Esophagus (tissue), 2 donors: ENCODE data around the gene DOCK4. TPM values are rescaled to one million over a fixed set of nuclear protein-coding genes. Genes with fewer than 3 reads are reported as not detected.

ENCODE experiments used
- H3K27ac ChIP-seq, 2 donors: one replicate each; pipeline ENCODE4 v1.5.1; 2013; ENCODE audit warnings: low read depth in 2 of 2, mild to moderate bottlenecking in 2 of 2, inconsistent platforms in 1 of 2, low read length in 1 of 2, moderate library complexity in 1 of 2
- H3K27me3 ChIP-seq, 2 donors: one replicate each; pipeline ENCODE4 v1.6.1; 2013; ENCODE audit warnings: low read length in 2 of 2, control low read depth in 1 of 2, mild to moderate bottlenecking in 1 of 2; ENCODE audit not compliant: insufficient read depth in 2 of 2, control insufficient read depth in 1 of 2
- H3K36me3 ChIP-seq, 2 donors: one replicate each; pipeline ENCODE4 v1.6.1; 2013; ENCODE audit warnings: low read length in 1 of 2; ENCODE audit not compliant: control insufficient read depth in 2 of 2, insufficient read depth in 2 of 2
- H3K4me1 ChIP-seq, 2 donors: one replicate each; pipeline ENCODE4 v1.6.1; 2013; ENCODE audit warnings: low read length in 1 of 2; ENCODE audit not compliant: control insufficient read depth in 2 of 2, insufficient read depth in 2 of 2
- H3K4me3 ChIP-seq, 2 donors: one replicate each; pipeline ENCODE4 v1.5.1; 2013; ENCODE audit warnings: low read length in 2 of 2, mild to moderate bottlenecking in 2 of 2, low read depth in 1 of 2, moderate library complexity in 1 of 2
- H3K9me3 ChIP-seq, 2 donors: one replicate each; pipeline ENCODE4 v1.6.1; 2013; ENCODE audit warnings: mild to moderate bottlenecking in 2 of 2, low read depth in 1 of 2, low read length in 1 of 2, moderate library complexity in 1 of 2; ENCODE audit not compliant: control insufficient read depth in 2 of 2, insufficient read depth in 1 of 2
- WGBS, 2 donors: extraction: QIAGEN DNeasy Blood & Tissue Kit; methylation state at CpG; one replicate each; pipeline ENCODE4 v1.1.7; 2013; 5-methylcytosine and 5-hydroxymethylcytosine counted together
- polyA plus RNA-seq, 2 donors: library from polyadenylated mRNA; stranded (reverse); fragments of 200-250 nt; gene quantifications; one replicate each; pipeline ENCODE4 v1.2.3, GENCODE V29; 2013
- donor health status: healthy with polysubstance abuse.
- donor health status: Bipolar disorder and iron deficiency.

Gene DOCK4
- polyA plus RNA-seq, 2 donors: 1.8 to 2.9 TPM

DNA sequence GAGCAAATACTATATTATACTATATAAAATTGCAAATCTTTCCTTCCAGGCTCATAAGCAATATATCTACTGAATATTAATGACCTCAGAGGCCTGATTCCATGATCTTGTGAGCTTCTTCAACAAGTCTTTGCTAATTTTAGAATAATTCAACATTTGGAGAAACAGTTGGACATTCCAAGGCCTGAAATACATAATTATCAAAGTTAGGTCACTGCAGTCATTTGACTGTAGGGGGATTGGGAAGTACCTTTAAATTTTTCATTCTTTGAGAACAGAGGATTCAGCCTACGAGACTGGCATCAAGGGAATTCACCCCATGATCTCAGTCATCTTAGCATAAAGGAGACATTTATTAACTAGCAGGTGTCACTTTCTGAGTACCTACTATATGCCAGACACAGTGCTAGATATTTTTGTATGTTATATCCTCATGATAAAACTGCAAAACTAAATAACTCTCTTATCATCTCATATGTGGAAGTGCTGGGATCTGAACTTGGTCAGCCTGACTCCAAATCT is 85.4 kb downstream of the DOCK4 start:
- Histone ChIP-seq H3K4me3 (no peak overlapping the region), H3K27me3 (no peaks in the 10 kb centered on the region), H3K27ac (no peak overlapping the region), H3K4me1 (peaks cover 0 to 2% of the 10 kb centered on the region in 2 donors), H3K36me3 (no peaks in the 10 kb centered on the region), H3K9me3 (no peaks in the 10 kb centered on the region)
- 85 to 89% methylated on average over 1 of the region's 1 CpG for WGBS, 2 donors

- 75 to 83% methylated on average over 9 of the region's 9 CpGs for WGBS, 2 donors
- no peaks in the 10 kb centered on the region for H3K27me3 ChIP-seq
- no peak overlapping the region for H3K27ac ChIP-seq
- peaks cover 0 to 2% of the 10 kb centered on the region in 2 donors for H3K4me1 ChIP-seq
- H3K4me3 ChIP-seq: no peak overlapping the region
- H3K9me3 ChIP-seq: no peaks in the 10 kb centered on the region
- no peaks in the 10 kb centered on the region for H3K36me3 ChIP-seq
Observed at GRCh38 chr7:112118581-112119566, 87.3 kb downstream of the DOCK4 start.

DNA sequence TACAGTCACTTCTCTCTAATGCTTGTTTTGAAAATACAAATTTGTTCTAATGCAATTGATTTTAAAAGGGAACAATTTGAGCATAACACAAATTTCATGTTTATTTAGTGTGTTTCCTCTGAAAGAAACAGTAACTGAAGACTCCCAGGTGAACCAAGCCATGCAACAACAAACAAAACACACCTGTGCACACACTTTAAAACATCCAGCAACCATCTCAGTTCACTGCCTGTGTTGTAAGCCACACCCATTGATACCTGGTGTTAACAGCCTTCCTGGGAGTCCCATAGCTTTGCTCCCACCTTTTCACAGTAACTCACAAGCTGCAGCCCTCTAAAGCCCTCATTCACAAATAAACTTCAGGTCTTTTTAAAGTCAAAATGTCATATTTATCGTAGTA is 89.3 kb downstream of the DOCK4 start:
- Histone ChIP-seq H3K9me3 (no peaks in the 10 kb centered on the region), H3K27ac (no peak overlapping the region), H3K27me3 (no peaks in the 10 kb centered on the region), H3K4me1 (peaks cover 0 to 2% of the 10 kb centered on the region in 2 donors), H3K4me3 (no peak overlapping the region), H3K36me3 (no peaks in the 10 kb centered on the region)
- 89 to 94% methylated on average over 1 of the region's 1 CpG for WGBS, 2 donors

DNA sequence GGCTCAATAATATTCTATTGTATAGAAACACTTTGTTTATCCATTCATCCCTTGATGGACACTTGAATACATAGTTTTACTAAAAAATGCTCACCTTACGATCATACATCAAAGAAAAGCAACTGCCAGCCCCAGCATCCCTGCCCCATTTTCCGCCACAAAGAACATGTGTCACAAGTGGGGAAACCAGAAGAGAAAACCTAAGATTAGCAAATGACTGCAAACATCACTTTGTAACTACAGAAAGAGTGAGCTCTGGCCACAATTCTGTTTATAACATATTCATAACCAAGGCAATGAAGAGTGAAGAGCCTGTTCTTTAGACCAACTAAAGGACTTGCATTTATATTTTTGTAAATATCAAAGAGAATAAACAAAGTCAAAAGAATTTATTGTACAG is 89.8 kb downstream of the DOCK4 start:
- H3K36me3 ChIP-seq: no peaks in the 10 kb centered on the region
- H3K9me3 ChIP-seq: no peaks in the 10 kb centered on the region
- peaks cover 0 to 2% of the 10 kb centered on the region in 2 donors for H3K4me1 ChIP-seq
- no peak overlapping the region for H3K4me3 ChIP-seq
- H3K27ac ChIP-seq: no peak overlapping the region
- WGBS, 2 donors: 95 to 96% methylated on average over 2 of the region's 2 CpGs
- H3K27me3 ChIP-seq: no peaks in the 10 kb centered on the region

- 94 to 100% methylated on average over 1 of the region's 1 CpG for WGBS, 2 donors
- no peak overlapping the region for H3K27ac ChIP-seq
- H3K4me3 ChIP-seq: no peak overlapping the region
- H3K27me3 ChIP-seq: no peaks in the 10 kb centered on the region
- H3K4me1 ChIP-seq: peaks cover 0 to 2% of the 10 kb centered on the region in 2 donors
- H3K9me3 ChIP-seq: no peaks in the 10 kb centered on the region
- no peaks in the 10 kb centered on the region for H3K36me3 ChIP-seq
Observed at GRCh38 chr7:112115880-112116279, 90.3 kb downstream of the DOCK4 start.

DNA sequence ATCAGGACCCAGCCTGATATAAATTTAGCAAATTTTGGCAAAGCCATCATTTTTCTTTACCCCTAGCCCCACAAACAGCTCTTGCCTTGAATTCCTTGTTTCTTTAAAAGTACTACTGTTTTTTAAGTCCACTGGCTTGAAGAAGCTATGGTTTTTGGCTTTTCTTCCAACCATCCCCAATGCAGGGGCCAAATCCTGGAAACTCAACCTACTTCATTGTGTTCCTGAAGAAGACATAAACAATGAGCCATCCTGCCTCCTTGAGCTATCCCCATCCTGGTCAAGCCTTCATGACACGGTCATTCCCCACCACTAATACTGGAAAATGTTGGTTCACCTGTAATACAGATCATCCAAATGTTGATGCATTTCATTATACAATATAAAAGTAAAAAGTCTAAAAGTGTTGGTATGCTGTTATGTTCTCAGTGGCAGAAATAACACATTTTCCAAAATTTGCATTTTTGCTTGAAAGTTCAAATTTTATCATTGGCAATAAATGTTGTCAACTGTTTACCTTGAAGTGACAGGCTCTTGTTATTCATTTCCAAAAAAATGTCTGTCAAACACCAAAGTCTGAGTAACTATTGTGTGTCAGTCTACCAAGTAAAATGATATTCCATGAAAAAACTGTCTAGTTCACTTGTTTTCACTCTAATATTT is 92.2 kb downstream of the DOCK4 start:
- Histone ChIP-seq H3K27me3 (no peaks in the 10 kb centered on the region), H3K4me1 (no peaks in the 10 kb centered on the region), H3K4me3 (no peak overlapping the region), H3K36me3 (no peaks in the 10 kb centered on the region), H3K9me3 (no peaks in the 10 kb centered on the region), H3K27ac (no peak overlapping the region)
- WGBS, 2 donors: 92 to 95% methylated on average over 1 of the region's 1 CpG

DNA sequence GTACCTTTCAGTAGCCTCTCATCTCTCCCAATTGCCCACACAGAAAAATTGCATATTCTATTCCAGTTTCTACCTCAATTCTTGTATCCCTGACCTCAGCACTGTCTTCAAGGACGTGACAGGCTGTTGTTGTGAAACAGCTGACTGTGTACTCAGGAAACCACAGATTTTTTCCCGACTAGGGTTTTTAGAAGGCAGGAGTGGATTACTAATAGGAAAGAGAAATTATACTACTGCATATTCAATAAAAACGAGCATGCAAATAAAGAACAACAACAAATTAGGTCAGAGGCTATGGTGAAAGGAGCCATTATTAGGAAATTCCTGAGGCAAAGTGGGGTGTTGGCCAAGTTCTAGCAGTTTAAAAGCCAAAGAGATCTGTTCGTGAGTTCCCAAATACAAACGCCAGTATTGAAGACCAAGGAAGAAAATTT is 93.4 kb downstream of the DOCK4 start:
- Histone ChIP-seq H3K4me1 (no peaks in the 10 kb centered on the region), H3K36me3 (no peaks in the 10 kb centered on the region), H3K9me3 (no peaks in the 10 kb centered on the region), H3K4me3 (no peak overlapping the region), H3K27me3 (no peaks in the 10 kb centered on the region), H3K27ac (no peak overlapping the region)
- WGBS, 2 donors: 20 to 38% methylated on average over 5 of the region's 5 CpGs

DNA sequence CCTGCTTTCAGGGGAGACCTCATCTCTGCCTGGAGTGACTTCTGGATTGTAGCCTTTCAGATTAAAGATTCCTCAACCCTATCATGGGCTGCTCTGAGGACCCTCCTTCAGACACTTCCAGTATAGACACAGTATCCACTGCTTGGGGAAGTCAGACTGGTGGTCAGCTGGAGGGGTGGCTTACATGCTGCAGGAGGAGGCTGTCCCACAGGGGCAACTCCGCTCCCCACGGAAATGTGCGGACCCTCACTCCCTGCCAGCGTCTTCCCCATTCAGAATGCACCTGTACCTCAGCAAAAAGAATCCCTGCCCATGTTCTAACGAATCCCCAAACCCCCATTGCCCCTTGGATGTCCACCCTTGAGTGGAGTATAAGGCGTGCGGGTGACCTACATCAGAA is 95.5 kb downstream of the DOCK4 start:
- no peaks in the 10 kb centered on the region for H3K27me3 ChIP-seq
- no peaks in the 10 kb centered on the region for H3K36me3 ChIP-seq
- H3K9me3 ChIP-seq: no peaks in the 10 kb centered on the region
- 95 to 96% methylated on average over 7 of the region's 7 CpGs for WGBS, 2 donors
- no peak overlapping the region for H3K4me3 ChIP-seq
- H3K4me1 ChIP-seq: no peaks in the 10 kb centered on the region
- H3K27ac ChIP-seq: no peak overlapping the region

GRCh38 chr7:112110175-112110574 is 96.0 kb downstream of the DOCK4 start:
- no peak overlapping the region for H3K27ac ChIP-seq
- no peaks in the 10 kb centered on the region for H3K36me3 ChIP-seq
- H3K4me3 ChIP-seq: no peak overlapping the region
- no peaks in the 10 kb centered on the region for H3K27me3 ChIP-seq
- 68 to 78% methylated on average over 2 of the region's 2 CpGs for WGBS, 2 donors
- no peaks in the 10 kb centered on the region for H3K9me3 ChIP-seq
- H3K4me1 ChIP-seq: no peaks in the 10 kb centered on the region
